Natural killer cell (primary cell): ENCODE results near the gene SCAP. TPM values are rescaled to one million over a fixed set of nuclear protein-coding genes. Genes with fewer than 3 reads are reported as not detected.
A peak's percentile ranks its signal among the peaks of the same experiment; 100 is the strongest.

Experiments
- ATAC-seq, 3 donors: fragments of 150-1000 bp in 2 of 3; fragments of 200-7000 bp in 1 of 3; cut with Tn5 transposase; 1 replicate in 1 of 3; 2 replicates in 2 of 3; pipeline ENCODE4 v1.10.0; 2021; ENCODE audit warnings: mild to moderate bottlenecking in 2 of 3, moderate library complexity in 2 of 3
- DNase-seq, 2 donors: peaks; one replicate each; pipeline versions ENCODE4 v3.0.0 to v3.0.0-alpha.2; 2013 to 2021; ENCODE audit warnings: mixed read lengths in 1 of 2
- H3K27ac ChIP-seq: one replicate; pipeline ENCODE4 v1.5.1; 2013; ENCODE audit warnings: mild to moderate bottlenecking, low read length
- H3K27me3 ChIP-seq: one replicate; pipeline ENCODE4 v1.6.1; 2013; ENCODE audit warnings: low read length; ENCODE audit not compliant: control insufficient read depth, insufficient read depth
- H3K36me3 ChIP-seq: one replicate; pipeline ENCODE4 v1.6.1; 2013; ENCODE audit warnings: low read length; ENCODE audit not compliant: control insufficient read depth, insufficient read depth
- H3K4me1 ChIP-seq: one replicate; pipeline ENCODE4 v1.6.1; 2013; ENCODE audit warnings: low read length; ENCODE audit not compliant: control insufficient read depth, insufficient read depth
- H3K4me3 ChIP-seq: one replicate; pipeline ENCODE4 v1.5.1; 2013; ENCODE audit warnings: low read length
- H3K9me3 ChIP-seq: one replicate; pipeline ENCODE4 v1.6.1; 2013; ENCODE audit warnings: low read length; ENCODE audit not compliant: control insufficient read depth, insufficient read depth
- H3K27ac Mint-ChIP-seq, 2 donors: one replicate each; pipeline ENCODE4 v1.8.0; 2022; ENCODE audit warnings: mild to moderate bottlenecking in 2 of 2, mixed read lengths in 2 of 2, moderate library complexity in 1 of 2
- H3K27me3 Mint-ChIP-seq, 2 donors: one replicate each; pipeline ENCODE4 v1.8.0; 2022; ENCODE audit warnings: low read depth in 2 of 2, mixed read lengths in 2 of 2
- H3K36me3 Mint-ChIP-seq: one replicate; pipeline ENCODE4 v1.8.0; 2022; ENCODE audit warnings: mixed read lengths
- H3K4me1 Mint-ChIP-seq, 2 donors: one replicate each; pipeline ENCODE4 v1.8.0; 2022; ENCODE audit warnings: mixed read lengths in 2 of 2
- H3K4me3 Mint-ChIP-seq: one replicate; pipeline ENCODE4 v1.8.0; 2022; ENCODE audit warnings: mild to moderate bottlenecking, moderate library complexity, mixed read lengths
- H3K9me3 Mint-ChIP-seq, 2 donors: one replicate each; pipeline ENCODE4 v1.8.0; 2022; ENCODE audit warnings: mixed read lengths in 2 of 2
- WGBS: methylation state at CpG from one replicate; pipeline ENCODE4 v1.1.7; 2013; ENCODE audit warnings: missing lambda C conversion rate; ENCODE audit not compliant: insufficient coverage; 5-methylcytosine and 5-hydroxymethylcytosine counted together
- intact Hi-C: fragments of 100-400 bp; cut with micrococcal nuclease; formaldehyde crosslinking; loops from one replicate; pipeline ENCODE4 v1.14.2; 2022
- total RNA-seq, 4 donors: library from RNA; stranded (reverse); fragments of 120-200 nt in 1 of 4; gene quantifications; one replicate each; pipeline versions ENCODE4 v1.2.3 to v1.2.4, GENCODE V29; 2013 to 2022
- TF ChIP-seq, protein P1 (sequence below): fragments of 200-600 bp; IDR thresholded peaks from one replicate; pipeline ENCODE4 v1.8.0; 2022; ENCODE audit warnings: antibody characterized with exemption

SCAP gene
- total RNA-seq, 3 donors from 2014 or later (not counting 1 experiment from before 2014, with no cell fraction given), result 63.9 to 104 (median 82.7) TPM

DNA sequence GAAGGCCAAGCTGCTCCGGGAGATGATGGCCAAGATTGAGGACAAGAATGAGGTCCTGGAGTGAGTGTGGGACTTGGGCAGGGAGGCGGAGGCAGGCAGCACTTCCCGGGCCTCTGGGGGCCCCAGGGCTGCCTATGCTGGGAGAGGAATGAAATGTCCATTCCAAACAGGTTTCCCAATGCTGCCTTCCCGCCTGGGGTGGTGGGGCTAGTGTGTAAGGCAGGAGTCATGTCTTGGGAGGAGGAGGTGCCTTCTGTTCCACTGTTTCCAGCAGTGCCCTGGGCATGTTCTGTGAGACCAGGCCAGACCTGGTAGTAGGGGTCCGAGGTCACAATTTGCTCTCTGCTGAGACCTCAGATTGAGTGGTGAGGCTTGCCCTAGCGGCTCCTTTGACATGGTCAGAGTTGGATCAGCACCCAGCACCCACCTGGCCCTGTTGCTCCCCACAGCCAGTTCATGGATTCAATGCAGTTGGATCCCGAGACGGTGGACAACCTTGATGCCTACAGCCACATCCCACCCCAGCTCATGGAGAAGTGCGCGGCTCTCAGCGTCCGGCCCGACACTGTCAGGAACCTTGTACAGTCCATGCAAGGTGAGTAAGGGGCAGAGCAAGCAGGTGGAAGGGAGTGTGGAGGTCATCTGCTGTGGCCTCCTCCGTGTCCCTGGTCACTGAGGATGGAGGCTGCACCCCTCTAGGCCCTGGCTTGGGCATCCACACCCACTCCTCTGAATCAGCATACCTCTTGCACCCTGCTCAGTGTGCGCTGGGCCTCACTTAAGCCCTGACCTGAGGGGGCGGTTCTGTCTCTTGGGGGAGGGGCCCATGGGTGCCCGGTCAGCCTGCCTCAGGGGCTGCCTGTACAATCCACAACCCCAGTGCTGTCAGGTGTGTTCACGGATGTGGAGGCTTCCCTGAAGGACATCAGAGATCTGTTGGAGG is 67.6 kb downstream of the SCAP start:
- no peaks in the 10 kb centered on the region for H3K9me3 Mint-ChIP-seq
- WGBS, result 94% methylated on average over 18 of the region's 18 CpGs
- H3K27ac Mint-ChIP-seq, result peak overlapping the region in 1 of 2 donors; percentile 31

DNA sequence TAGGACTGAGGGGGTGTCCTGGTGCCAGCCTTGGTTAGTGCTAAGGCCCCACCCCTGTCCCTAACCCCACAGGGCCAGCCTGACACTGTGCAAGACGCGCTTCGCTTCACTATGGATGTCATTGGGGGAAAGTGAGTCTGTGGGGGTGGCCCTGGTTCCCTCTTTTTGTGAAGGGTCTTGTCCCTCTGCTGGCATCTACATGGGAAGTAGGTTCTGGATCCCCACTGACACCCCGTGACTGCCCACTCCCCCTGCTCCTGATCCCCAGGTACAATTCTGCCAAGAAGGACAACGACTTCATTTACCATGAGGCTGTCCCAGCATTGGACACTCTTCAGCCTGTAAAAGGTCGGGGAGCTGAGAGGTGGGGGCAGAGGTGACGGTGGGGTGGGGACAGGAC is 68.5 kb downstream of the SCAP start:
- 100% methylated on average over 7 of the region's 7 CpGs for WGBS
- Histone ChIP-seq H3K9me3 (no peaks in the 10 kb centered on the region), H3K27ac (no peak overlapping the region), H3K27me3 (no peaks in the 10 kb centered on the region), H3K4me3 (no peak overlapping the region), H3K36me3 (peaks cover 63% of the 10 kb centered on the region), H3K4me1 (no peaks in the 10 kb centered on the region)
- ATAC-seq (no peak), DNase-seq (no peak)
- H3K9me3 Mint-ChIP-seq, result no peaks in the 10 kb centered on the region
- peak overlapping the region in 1 of 2 donors; percentile 31 for H3K27ac Mint-ChIP-seq
- no peaks in the 10 kb centered on the region for H3K36me3 Mint-ChIP-seq
- H3K4me3 Mint-ChIP-seq, result no peak overlapping the region
- no peaks in the 10 kb centered on the region for H3K4me1 Mint-ChIP-seq
- intact Hi-C loops, result no loop called here
- no peaks in the 10 kb centered on the region for H3K27me3 Mint-ChIP-seq
- TF ChIP-seq, protein P1, sequence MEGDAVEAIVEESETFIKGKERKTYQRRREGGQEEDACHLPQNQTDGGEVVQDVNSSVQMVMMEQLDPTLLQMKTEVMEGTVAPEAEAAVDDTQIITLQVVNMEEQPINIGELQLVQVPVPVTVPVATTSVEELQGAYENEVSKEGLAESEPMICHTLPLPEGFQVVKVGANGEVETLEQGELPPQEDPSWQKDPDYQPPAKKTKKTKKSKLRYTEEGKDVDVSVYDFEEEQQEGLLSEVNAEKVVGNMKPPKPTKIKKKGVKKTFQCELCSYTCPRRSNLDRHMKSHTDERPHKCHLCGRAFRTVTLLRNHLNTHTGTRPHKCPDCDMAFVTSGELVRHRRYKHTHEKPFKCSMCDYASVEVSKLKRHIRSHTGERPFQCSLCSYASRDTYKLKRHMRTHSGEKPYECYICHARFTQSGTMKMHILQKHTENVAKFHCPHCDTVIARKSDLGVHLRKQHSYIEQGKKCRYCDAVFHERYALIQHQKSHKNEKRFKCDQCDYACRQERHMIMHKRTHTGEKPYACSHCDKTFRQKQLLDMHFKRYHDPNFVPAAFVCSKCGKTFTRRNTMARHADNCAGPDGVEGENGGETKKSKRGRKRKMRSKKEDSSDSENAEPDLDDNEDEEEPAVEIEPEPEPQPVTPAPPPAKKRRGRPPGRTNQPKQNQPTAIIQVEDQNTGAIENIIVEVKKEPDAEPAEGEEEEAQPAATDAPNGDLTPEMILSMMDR, result no peak

More for the DNA sequence above, 67.6 kb downstream of the SCAP start:
- no peaks in the 10 kb centered on the region for H3K27me3 Mint-ChIP-seq
- H3K36me3 Mint-ChIP-seq, result no peaks in the 10 kb centered on the region
- H3K4me1 Mint-ChIP-seq, result no peaks in the 10 kb centered on the region
- DNase-seq (no peak), ATAC-seq (no peak)
- H3K36me3 ChIP-seq, result peaks cover 69% of the 10 kb centered on the region
- H3K27me3 ChIP-seq, result no peaks in the 10 kb centered on the region
- TF ChIP-seq, protein P1, result no peak
- intact Hi-C loops, result no loop called here
- H3K27ac ChIP-seq, result no peak overlapping the region
- no peak overlapping the region for H3K4me3 Mint-ChIP-seq
- no peaks in the 10 kb centered on the region for H3K9me3 ChIP-seq
- no peaks in the 10 kb centered on the region for H3K4me1 ChIP-seq
- H3K4me3 ChIP-seq, result no peak overlapping the region

GRCh38 chr3:47406762-47407149 is 69.0 kb downstream of the SCAP start:
- H3K36me3 ChIP-seq, result peaks cover 58% of the 10 kb centered on the region
- H3K27me3 ChIP-seq, result no peaks in the 10 kb centered on the region
- no peaks in the 10 kb centered on the region for H3K36me3 Mint-ChIP-seq
- no peak overlapping the region for H3K4me3 Mint-ChIP-seq
- intact Hi-C loops, result no loop called here
- no peak overlapping the region for H3K4me3 ChIP-seq
- no peaks in the 10 kb centered on the region for H3K4me1 ChIP-seq
- ATAC-seq, result no peak
- no peak overlapping the region for H3K27ac ChIP-seq
- H3K27ac Mint-ChIP-seq, result no peak overlapping the region
- H3K9me3 Mint-ChIP-seq, result no peaks in the 10 kb centered on the region
- H3K9me3 ChIP-seq, result no peaks in the 10 kb centered on the region
- 92% methylated on average over 9 of the region's 9 CpGs for WGBS
- TF ChIP-seq, protein P1, result no peak
- H3K27me3 Mint-ChIP-seq, result no peaks in the 10 kb centered on the region
- H3K4me1 Mint-ChIP-seq, result peaks cover 0 to under 1% of the 10 kb centered on the region in 2 donors
- no peak for DNase-seq
